Mucosa of gallbladder (tissue), 1 donor: Measurements from ENCODE around the gene DCLRE1C. TPM values are rescaled to one million over a fixed set of nuclear protein-coding genes. Genes with fewer than 3 reads are reported as not detected.
"Not testable (repeated sequence)": the region's sequence is repeated elsewhere in the genome, so short reads cannot be mapped to it uniquely, and the experiment has no call there.

Experiments
- DNase-seq: peaks from one replicate; pipeline ENCODE4 v3.0.0-alpha.2; 2020; ENCODE audit warnings: low spot score
- total RNA-seq: library from RNA; stranded (reverse); gene quantifications from one replicate; pipeline ENCODE4 v1.2.1, GENCODE V29; 2021
- donor health status: DM: no; HTN: no; CAD: no.

Gene DCLRE1C
- total RNA-seq: 12.0 TPM

DNA sequence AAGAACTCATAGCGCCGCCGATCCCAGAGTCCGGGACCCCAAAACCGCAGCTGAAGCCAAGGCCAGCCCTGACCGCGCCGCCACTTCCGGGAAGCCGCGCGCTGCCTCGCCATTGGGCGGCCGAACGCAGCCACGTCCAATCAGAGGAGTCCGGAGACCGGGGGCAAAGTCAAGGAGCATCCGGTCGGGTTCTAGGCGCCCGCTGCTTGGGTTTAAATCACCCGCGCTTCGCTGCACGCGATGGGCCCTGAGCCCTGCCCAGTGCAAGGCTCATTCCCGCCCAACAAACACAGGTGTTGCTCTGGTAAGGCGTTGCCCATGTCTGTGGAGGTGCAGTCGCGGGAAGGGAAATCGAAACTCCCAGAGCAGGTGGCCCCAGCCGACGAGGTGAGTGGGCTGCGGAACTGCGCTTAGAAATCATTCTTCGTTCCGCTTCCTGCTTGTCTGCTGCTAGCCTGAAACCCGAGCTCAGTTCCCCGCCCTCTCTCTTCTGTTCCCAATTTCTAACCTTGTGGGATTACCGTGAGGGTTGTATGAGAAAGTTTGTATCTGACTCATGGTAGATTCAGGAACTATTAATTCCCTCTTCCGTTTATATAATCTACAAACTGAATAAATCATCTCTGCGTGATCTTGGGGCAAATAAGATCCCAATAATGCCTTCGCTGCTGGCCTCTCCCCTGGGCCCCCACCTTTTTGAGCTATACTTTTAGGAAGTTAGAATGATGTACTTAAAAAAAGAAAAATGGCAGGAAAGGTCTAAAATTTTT is at the start of gene DCLRE1C:
Gene DCLRE1C (minus strand): TSS at position 96 of the 770 bp plus-strand sequence. CDS start 86 bp downstream, at position 10.
- DNase-seq: peak; percentile 94

DNA sequence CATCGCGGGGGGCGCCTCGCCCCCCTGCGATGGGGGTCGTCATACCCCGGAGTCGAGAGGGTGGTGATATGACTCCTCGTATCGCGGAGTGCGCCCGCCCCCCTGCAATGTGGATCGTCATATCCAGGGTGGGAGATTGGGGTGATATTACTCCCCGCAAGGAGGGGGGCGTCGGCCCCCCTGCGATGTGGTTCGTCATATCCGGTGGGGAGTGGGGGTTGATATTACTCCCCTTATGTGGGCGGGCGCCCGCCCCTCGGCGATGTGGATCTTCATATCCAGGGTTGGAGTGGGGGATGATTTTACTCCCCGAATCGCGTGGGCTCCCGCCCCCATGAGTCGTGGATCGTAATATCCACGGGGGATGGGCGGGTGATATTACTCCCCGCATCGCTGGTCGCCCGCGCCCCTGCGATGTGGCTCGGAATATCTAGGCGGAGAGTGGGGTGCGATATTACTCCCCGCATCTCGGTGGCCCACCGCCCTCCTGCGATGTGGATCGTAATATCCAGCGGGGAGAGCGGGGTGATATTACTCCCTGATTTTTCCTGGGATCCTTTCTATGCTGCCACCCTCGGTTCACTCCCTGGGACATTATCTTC is 42.2 kb upstream of the DCLRE1C start:
- no peak for DNase-seq

DNA sequence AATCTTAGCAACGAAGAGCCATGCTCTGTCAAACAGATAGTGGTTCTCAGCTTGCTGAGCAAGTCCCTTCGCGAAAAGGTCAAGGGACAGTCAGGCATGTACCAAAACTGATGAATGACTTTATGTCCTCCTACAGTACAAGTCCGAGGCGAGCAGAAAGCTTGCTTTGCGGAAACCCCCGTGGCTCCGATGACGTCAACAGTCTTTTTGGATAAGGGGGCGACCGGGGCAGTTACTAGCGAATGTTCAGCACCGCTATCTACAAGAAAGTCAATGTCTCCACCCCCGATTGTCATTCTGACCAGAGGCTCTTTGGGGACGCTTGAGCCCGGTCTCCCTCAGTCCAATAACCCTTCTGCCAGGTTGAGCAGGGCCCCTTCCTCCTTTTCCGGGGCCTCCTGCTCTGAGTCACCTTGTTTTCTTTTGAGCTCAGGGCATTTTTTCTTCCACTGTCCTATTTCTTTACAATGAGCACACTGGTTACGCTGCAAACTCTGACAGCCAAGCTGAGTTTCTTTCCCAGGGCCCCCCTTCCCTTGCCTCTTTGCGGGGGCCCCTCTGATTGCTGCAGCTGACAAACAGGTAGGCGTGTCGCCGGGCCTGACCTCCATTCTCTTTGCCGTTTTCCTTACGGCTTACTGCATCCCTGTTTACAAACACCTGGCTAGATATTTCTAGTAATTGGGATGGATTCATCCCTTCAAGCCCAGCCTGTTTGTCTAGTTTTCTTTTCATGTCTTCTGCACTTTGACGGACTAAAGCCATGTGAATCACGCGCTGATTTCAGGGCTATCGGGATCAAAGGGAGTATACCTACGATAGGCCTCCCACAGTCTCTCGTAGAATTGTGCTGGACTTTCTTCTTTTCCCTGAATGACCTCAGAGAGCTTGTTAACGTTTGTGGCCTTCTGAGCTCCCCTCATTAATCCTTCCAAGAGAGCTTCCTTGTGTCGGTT is 39.9 kb upstream of the DCLRE1C start:
- not testable (repeated sequence) for DNase-seq

DNA sequence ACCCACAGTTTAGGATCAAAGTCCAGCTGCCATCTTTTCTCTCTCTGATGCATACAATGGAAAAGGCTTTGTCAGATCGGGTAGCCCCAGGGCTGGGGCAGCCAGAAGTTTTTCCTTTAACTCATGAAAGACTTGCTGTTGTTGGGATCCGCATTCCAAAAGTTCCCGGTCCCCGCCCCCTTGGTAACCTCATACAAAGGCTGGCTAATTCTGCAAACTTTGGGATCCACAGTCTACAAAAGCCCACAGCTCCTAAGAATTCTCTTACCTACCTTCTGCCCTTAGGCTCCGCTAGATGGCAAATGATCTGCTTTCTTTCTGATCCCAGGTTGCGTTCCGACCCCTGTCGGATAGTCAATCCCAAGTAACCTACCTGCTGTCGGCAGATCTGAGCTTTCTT is 38.4 kb upstream of the DCLRE1C start:
- DNase-seq: not testable (repeated sequence)

DNA sequence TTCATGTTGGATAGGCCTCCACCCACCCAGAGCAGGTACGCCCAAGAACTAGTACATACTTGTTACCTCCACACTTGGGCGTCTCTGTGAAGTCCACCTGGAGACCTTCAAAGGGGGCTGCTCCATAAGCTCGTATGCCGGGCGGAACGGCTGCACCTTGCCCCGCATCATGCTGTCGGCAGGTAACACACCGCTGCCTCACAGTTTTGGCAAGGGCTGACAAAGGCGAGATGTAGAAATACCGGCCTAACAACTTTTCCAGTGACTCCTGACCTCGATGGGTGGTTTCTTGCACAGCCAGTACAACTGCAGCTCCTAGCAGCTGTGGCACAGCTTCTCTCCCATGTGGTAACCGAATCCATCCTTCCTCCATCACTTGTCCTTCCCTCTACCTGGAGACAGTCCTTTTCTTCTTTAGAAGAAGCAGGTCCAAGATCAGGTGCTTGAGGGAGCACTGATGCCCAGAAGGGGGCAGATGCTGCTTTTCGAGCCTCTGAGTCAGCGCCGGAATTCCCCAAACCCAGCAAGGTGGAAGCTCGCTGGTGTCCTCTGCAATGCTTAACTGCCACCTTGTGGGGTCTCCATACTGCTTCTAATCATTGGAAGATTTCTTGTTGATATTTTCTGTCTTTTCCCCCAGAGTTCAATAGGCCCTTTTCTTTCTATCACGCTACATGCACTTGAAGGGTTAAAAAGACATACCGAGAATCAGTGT is 37.3 kb upstream of the DCLRE1C start:
- DNase-seq: peak; percentile 63

DNA sequence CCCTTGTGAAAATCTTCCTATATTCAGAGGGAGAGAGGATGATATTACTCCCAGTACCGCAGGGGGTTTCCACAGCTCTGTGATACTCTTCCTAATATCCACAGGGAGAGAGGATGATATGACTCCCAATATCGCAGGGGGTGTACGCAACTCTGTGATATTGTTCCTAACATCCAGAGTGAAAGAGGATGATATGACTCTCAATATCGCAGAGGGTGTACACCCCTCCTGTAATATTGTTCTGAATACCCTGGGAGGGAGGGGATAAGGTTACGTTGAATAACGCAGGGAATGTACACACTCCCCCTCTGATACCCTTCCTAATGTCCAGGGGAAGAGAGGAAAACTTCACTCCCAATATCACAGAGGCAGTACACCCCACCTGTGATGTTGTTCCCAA is 35.7 kb upstream of the DCLRE1C start:
- DNase-seq: not testable (repeated sequence)

DNA sequence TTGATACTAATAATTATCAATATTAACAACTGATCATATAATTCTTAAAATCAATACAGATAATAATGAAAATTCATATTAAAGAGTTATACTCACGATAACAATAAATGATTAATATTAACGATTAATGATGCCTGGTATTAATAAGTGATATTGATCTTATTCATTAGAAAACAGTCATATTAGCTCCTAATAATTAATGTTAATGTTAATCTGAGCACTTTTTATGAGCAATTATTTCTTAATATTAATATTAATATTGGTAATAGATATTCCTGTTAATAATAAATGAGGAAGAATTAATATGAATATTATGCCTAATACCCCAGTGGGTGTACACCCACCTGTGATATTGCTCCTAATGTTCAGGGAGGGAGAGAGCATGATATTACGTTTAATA is 28.8 kb upstream of the DCLRE1C start:
- no peak for DNase-seq

DNA sequence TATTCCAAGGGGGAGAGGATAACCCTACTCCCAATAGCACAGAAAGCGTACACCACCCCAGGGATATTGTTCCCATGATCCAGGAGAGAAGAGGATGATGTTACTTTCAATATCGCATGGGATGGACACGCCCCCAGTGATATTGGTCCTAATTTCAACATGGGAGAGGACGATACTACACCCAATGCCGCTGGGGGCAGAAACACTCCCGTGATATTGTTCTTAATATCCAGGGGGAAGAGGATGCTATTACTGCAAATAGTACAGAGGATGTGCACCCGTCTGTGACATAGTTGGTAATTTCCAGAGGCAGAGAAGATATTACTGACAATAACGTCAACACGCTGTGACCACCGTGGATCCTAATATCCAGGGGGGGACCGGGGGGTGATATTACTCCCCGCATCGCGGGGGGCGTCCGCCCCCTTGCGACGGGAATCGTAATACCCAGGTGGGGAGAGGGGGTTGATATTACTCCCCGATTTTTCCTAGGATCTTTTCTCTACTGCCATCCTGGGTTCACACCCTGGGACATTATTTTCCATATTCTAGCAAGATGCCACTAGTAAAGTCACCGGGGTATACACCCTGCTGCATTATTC is 21.9 kb upstream of the DCLRE1C start:
- DNase-seq: no peak

DNA sequence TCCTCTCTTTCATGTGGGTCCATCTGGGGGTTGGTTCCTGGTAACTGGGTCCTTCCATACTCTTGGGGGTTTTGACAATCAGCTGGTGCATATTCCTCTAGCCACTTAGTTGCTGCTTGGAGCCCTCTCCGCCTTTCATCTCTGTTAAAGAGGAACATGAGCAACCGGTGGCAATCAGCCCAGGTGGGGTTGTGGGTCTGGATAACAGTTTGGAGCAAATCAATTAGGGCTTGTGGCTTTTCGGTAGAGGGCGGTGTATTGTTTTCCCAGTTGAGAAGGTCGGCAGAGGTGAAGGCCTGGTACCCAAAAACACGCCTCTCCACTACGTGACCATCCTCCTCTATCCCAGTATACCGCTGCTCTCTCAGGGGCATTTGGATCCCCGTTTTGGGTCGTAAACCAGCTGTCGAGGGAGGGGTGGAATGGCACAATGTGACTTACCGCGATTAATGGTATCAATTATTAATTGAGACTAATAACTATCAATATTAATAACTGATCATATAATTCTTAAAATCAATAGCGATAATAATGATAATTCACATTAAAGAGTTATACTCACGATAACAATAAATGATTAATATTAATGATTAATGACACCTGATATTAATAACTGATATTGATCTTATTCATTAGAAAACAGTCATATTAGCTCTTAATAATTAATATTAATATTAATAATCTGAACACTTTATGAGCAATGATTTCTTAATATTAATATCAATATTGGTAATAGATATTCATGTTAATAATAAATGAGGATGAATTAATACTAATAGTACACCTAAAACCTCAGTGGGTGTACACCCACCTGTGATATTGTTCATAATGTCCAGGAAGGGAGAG is 20.5 kb upstream of the DCLRE1C start:
- not testable (repeated sequence) for DNase-seq

DNA sequence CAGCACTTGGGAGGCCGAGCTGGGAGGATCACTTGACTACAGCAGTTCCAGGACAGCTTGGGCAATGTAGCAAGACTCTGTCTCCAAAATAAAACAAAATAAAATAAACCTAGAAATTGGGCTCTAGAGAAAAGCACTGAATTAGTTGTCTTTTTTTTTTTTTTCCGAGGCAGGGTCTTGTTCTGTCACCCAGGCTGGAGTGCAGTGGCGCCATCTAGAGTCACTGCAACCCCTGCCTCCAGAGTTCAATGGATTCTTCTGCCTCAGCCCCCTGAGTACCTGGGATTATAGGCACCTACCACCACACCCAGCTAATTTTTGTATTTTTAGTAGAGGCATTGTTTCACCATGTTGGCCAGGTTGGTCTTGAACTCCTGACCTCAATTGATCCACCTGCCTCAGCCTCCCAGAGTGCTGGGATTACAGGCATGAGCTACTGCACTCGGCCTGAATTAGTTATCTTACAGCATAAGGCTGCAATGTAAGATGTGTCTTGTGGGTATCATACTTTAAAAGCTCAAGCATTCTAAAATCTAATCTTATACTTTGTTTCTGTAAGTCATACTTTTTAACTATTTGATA is 18.1 kb upstream of the DCLRE1C start:
- DNase-seq: peak; percentile 14

DNA sequence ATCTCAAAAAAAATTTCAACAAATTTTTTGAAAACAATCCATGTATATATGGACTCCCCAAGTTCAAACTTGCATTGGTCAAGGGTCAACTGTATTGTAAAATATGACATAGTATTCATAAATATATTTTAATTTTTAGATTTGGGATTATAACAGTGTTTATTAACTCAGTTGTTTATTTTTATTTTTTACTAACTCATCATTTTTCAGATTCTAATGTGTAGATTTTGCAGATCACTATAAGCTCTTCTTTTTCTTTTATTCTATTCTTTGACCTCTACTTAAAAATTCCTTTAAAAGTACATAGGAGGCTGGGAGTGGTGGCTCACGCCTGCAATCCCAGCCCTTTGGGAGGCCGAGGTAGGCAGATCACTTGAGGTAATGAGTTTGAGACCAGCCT is 14.0 kb upstream of the DCLRE1C start:
- DNase-seq: no peak

DNA sequence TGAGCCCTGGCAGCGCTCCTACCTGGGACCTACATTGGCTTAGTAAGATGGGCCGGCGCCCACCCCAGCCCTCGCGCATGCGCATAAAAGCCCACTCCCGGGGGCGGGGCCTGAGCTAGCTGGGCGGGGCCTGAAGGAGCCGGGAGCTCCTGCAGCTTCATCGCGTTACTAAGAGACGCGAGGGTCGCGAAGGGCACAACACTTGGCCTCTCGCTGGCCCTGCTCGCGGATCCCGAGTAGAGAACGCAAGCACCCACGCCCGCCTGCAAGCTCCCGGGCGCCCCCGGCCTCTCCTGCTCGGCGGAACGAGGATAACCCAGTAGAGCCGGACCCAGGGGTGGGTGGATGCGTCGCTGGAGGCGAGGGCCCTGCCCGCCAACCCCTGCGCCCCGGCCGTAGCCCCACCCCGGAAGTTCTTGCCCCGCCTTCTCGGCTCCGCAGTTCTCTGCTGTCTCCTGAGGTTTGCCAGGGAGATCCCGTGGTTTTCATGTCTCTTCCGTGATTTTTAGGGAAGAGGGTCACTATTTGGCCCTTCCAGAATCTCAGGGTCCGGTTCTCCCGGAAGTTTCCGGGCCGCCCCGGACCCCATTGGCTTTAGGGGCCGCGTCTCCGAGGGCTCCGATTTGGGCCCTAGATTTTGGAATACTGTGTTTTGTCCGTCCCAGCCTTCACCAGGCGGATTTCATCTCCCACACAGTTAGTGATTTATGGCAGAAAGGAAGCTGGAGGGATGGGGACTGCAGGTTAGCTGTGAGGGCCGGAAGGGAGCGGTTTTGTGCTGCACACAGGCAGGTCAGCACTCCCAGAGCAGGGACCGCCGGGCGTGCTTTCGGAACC is 5.5 kb upstream of the DCLRE1C start, which contains the start of gene MEIG1:
Gene MEIG1 (plus strand): TSS at position 168 of the 837 bp plus-strand sequence. CDS start 7,081 bp downstream, outside the sequence.
- peak; percentile 91 for DNase-seq

DNA sequence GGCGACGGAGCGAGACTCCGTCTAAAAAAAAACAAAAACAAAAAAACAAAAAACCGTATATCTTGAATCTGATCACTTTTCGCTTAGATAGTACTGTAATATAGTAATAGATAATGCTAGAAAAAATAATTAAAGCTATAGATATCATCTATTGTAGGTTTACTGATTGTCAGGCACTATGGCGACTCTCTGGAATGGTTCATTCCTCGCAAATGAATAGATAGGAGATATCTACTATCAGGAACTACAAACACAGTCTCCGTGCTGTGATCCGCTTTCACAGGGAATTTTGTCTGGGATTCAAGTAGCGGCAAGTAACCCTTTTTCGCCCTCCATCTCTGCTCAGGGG is 5.0 kb upstream of the DCLRE1C start:
- no peak for DNase-seq

DNA sequence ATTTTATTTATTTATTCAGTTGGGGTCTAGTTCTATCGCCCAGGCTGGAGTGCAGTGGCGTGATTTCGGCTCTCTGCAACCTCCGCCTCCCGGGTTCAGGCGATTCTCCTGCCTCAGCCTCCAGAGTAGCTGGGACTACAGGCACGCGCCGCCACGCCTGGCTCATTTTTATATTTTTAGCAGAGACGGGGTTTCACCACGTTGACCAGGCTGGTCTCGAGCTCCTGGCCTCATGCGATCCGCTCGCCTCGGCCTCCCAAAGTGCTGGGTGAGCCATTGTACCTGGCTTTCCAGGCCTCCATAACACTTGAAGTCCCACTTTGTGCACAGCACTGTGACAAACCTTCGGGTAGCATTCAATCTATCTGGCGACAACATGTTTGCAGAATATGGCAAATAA is 1.0 kb upstream of the DCLRE1C start:
- DNase-seq: no peak

DNA sequence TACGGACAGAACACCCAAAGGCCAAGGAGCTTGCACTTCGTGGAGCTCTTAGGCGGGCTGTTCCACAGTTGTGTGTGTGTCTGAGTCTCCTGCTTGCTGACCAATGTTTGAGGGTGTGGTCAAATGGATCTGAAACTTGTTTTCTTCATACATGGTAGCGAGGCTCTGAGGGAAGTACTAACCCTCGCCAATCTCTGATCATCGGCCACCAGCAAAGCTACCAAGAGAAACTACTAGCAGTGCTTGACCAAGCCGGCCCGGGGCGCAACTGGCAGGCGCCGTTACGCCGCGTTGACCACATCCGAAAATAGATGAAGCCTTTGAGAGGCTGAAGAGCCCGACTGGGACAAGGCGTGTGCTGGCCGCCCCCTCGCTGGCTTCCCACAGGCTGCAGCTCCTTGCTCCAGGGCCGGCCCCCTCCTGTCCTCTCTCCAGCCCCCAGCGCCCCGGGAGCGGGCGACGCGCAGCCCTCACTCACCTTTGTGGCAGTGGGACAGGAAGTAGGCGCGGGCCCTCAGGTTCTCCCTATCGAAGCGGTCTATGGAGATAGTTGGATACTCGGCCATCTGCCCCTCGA is 384 bp downstream of the DCLRE1C start:
- DNase-seq: peak; percentile 29

DNA sequence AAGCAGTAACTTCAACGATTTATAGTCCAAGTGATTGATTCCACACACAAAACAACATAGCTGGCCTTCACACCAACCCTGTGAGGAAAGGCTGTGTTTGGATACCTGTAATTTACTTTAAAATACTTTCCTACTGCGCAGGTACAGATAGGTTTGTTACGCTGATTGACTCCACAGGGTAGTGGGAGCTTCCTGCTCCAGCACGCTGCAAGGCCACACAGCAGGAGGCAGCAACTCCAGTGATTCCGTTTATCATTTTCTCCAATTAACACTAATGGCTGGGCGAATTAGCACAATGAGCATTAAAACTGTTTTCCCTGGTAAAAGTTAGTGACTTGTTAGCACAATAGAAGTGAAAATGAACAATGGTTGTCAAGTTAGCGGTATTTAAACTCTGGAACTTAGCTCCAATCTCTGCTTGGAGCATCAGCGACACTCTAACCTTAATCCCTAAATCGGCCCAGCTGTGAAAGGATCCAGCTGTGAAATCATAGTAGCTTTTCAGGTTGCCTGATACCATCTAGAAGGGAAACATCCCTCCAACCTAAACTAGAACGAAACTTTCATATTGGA is 959 bp downstream of the DCLRE1C start:
- DNase-seq: no peak

DNA sequence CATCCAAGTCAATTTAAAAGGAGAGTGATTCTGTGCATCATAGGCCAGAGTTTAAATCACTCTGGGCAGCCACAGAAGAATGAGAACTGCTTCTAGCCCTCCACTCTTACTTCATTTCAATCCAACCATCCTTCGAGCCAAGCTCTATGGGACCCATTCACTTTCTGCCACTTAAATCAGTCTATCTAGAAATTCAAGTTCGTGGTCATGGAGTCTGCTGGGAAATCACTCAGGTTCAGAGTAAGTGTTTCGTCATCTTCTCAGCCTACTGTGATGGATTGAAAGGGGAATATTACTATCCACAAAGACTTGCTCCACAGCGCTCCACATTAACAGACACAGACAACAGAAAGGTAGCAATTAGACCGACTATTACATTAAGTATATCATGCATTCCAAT is 4.6 kb downstream of the DCLRE1C start:
- DNase-seq: no peak

DNA sequence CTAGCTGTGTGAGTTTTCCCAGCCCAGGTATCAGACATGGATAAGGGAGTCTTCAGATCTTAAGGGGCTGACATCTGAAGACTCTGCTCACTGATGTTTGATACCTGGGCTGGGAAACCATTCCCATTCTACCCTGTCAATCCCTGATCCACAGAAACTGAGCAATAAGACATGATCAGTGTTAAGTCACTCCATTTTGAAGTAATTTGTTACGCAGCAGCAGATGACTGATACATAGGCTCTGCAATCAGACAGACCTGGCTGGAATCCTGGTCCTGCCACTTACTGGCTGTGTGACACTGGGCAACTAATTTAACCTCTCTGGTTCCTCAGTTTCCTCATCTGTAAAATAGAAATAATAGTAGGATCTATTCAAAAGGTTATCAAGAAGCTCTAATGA is 6.6 kb downstream of the DCLRE1C start:
- DNase-seq: no peak
